Activated T-helper 2 cell treated with anti-CD3 and anti-CD28 coated beads, Interferon-gamma antibody, Interleukin-2, Interleukin-4, amounts not matched to agents 10 μg/mL and 5 μg/mL and 100 μg/mL, durations not matched to agents 14 hours and 24 hours and 36 hours (primary cell): ENCODE results near the gene SDK2. TPM values are rescaled to one million over a fixed set of nuclear protein-coding genes. Genes with fewer than 3 reads are reported as not detected.

ENCODE experiments used
- DNase-seq: peaks from one replicate; pipeline ENCODE4 v3.0.0; 2021; ENCODE audit warnings: low spot score
- H3K27ac Mint-ChIP-seq: one replicate; pipeline ENCODE4 v1.8.0; 2021; ENCODE audit warnings: mixed read lengths
- H3K27me3 Mint-ChIP-seq: one replicate; pipeline ENCODE4 v1.8.0; 2021; ENCODE audit warnings: low read depth, mixed read lengths
- H3K36me3 Mint-ChIP-seq: one replicate; pipeline ENCODE4 v1.8.0; 2021; ENCODE audit warnings: low read depth, mixed read lengths
- H3K4me1 Mint-ChIP-seq: one replicate; pipeline ENCODE4 v1.8.0; 2021; ENCODE audit warnings: low read depth, mixed read lengths
- H3K4me3 Mint-ChIP-seq: one replicate; pipeline ENCODE4 v1.8.0; 2021; ENCODE audit warnings: low read depth, mild to moderate bottlenecking, moderate library complexity, mixed read lengths
- H3K9me3 Mint-ChIP-seq: one replicate; pipeline ENCODE4 v1.8.0; 2021; ENCODE audit warnings: mixed read lengths
- intact Hi-C: fragments of 100-400 bp; cut with micrococcal nuclease; formaldehyde crosslinking; loops from one replicate; pipeline ENCODE4 v1.15.1; 2023
- total RNA-seq: library from RNA; stranded (reverse); gene quantifications from 2 replicates; pipeline ENCODE4 v1.2.3, GENCODE V29; 2022

SDK2 gene
- total RNA-seq, 1 donor from 2014 or later = 0.07 TPM

- intact Hi-C loops = no loop called here
- Mint-ChIP-seq H3K27ac (no peak overlapping the region), H3K27me3 (peaks cover 7% of the 10 kb centered on the region), H3K4me3 (no peak overlapping the region), H3K9me3 (peaks cover 6% of the 10 kb centered on the region), H3K36me3 (no peaks in the 10 kb centered on the region), H3K4me1 (no peaks in the 10 kb centered on the region)
- no peak for DNase-seq
These were observed 20.4 kb downstream of the SDK2 start for GRCh38 chr17:73623818-73624217.

GRCh38 chr17:73623247-73623646 is 21.0 kb downstream of the SDK2 start:
- peaks cover 6% of the 10 kb centered on the region for H3K9me3 Mint-ChIP-seq
- no peak for DNase-seq
- H3K27me3 Mint-ChIP-seq = peaks cover 7% of the 10 kb centered on the region
- H3K4me3 Mint-ChIP-seq = no peak overlapping the region
- H3K27ac Mint-ChIP-seq = no peak overlapping the region
- intact Hi-C loops = no loop called here
- H3K36me3 Mint-ChIP-seq = no peaks in the 10 kb centered on the region
- H3K4me1 Mint-ChIP-seq = no peaks in the 10 kb centered on the region

GRCh38 chr17:73622381-73622780 is 21.9 kb downstream of the SDK2 start:
- intact Hi-C loops = no loop called here
- peaks cover 7% of the 10 kb centered on the region for H3K27me3 Mint-ChIP-seq
- H3K4me1 Mint-ChIP-seq = no peaks in the 10 kb centered on the region
- peaks cover 6% of the 10 kb centered on the region for H3K9me3 Mint-ChIP-seq
- H3K36me3 Mint-ChIP-seq = no peaks in the 10 kb centered on the region
- no peak overlapping the region for H3K4me3 Mint-ChIP-seq
- H3K27ac Mint-ChIP-seq = no peak overlapping the region
- no peak for DNase-seq

- Mint-ChIP-seq H3K4me1 (no peaks in the 10 kb centered on the region), H3K9me3 (peaks cover 6% of the 10 kb centered on the region), H3K36me3 (no peaks in the 10 kb centered on the region), H3K27ac (no peak overlapping the region), H3K4me3 (no peak overlapping the region), H3K27me3 (peaks cover 7% of the 10 kb centered on the region)
- DNase-seq = no peak
- intact Hi-C loops = no loop called here
These were observed 22.6 kb downstream of the SDK2 start for GRCh38 chr17:73621685-73622084.

- intact Hi-C loops = no loop called here
- Mint-ChIP-seq H3K4me1 (no peaks in the 10 kb centered on the region), H3K4me3 (no peak overlapping the region), H3K36me3 (no peaks in the 10 kb centered on the region), H3K9me3 (peaks cover 6% of the 10 kb centered on the region), H3K27me3 (peaks cover 7% of the 10 kb centered on the region), H3K27ac (no peak overlapping the region)
- DNase-seq = no peak
These were observed 23.8 kb downstream of the SDK2 start for GRCh38 chr17:73620414-73620813.

- Mint-ChIP-seq H3K9me3 (peaks cover 6% of the 10 kb centered on the region), H3K4me3 (no peak overlapping the region), H3K36me3 (no peaks in the 10 kb centered on the region), H3K27me3 (peaks cover 7% of the 10 kb centered on the region), H3K4me1 (no peaks in the 10 kb centered on the region), H3K27ac (no peak overlapping the region)
- intact Hi-C loops = no loop called here
- no peak for DNase-seq
These were observed 26.7 kb downstream of the SDK2 start for GRCh38 chr17:73617501-73617900.

GRCh38 chr17:73616873-73617404 is 27.3 kb downstream of the SDK2 start:
- no peak overlapping the region for H3K27ac Mint-ChIP-seq

GRCh38 chr17:73616120-73616872 is 27.9 kb downstream of the SDK2 start:
- no peak overlapping the region for H3K4me3 Mint-ChIP-seq
- H3K27me3 Mint-ChIP-seq = peaks cover 7% of the 10 kb centered on the region
- intact Hi-C loops = no loop called here
- DNase-seq = no peak
- no peaks in the 10 kb centered on the region for H3K4me1 Mint-ChIP-seq
- H3K9me3 Mint-ChIP-seq = peaks cover 6% of the 10 kb centered on the region
- no peaks in the 10 kb centered on the region for H3K36me3 Mint-ChIP-seq
- H3K27ac Mint-ChIP-seq = no peak overlapping the region

More at GRCh38 chr17:73616873-73617404, 27.3 kb downstream of the SDK2 start:
- Mint-ChIP-seq H3K9me3 (peaks cover 6% of the 10 kb centered on the region), H3K36me3 (no peaks in the 10 kb centered on the region), H3K4me1 (no peaks in the 10 kb centered on the region), H3K4me3 (no peak overlapping the region), H3K27me3 (peaks cover 7% of the 10 kb centered on the region)
- DNase-seq = no peak
- intact Hi-C loops = no loop called here

GRCh38 chr17:73614256-73614655 is 30.0 kb downstream of the SDK2 start:
- H3K27ac Mint-ChIP-seq = no peak overlapping the region
- H3K36me3 Mint-ChIP-seq = no peaks in the 10 kb centered on the region
- intact Hi-C loops = no loop called here
- H3K4me3 Mint-ChIP-seq = no peak overlapping the region
- H3K9me3 Mint-ChIP-seq = peaks cover 3% of the 10 kb centered on the region
- no peak for DNase-seq
- H3K4me1 Mint-ChIP-seq = no peaks in the 10 kb centered on the region
- H3K27me3 Mint-ChIP-seq = peaks cover 2% of the 10 kb centered on the region

GRCh38 chr17:73613271-73614233 is 30.7 kb downstream of the SDK2 start:
- Mint-ChIP-seq H3K4me1 (no peaks in the 10 kb centered on the region), H3K36me3 (no peaks in the 10 kb centered on the region), H3K9me3 (no peaks in the 10 kb centered on the region), H3K27ac (no peak overlapping the region), H3K4me3 (no peak overlapping the region), H3K27me3 (peaks cover 1% of the 10 kb centered on the region)
- DNase-seq = no peak
- intact Hi-C loops = no loop called here

GRCh38 chr17:73612031-73612472 is 32.2 kb downstream of the SDK2 start:
- Mint-ChIP-seq H3K27ac (no peak overlapping the region), H3K27me3 (peaks cover 1% of the 10 kb centered on the region), H3K36me3 (no peaks in the 10 kb centered on the region), H3K4me1 (no peaks in the 10 kb centered on the region), H3K4me3 (no peak overlapping the region), H3K9me3 (no peaks in the 10 kb centered on the region)
- intact Hi-C loops = no loop called here
- no peak for DNase-seq

- Mint-ChIP-seq H3K4me3 (no peak overlapping the region), H3K4me1 (no peaks in the 10 kb centered on the region), H3K9me3 (no peaks in the 10 kb centered on the region), H3K36me3 (no peaks in the 10 kb centered on the region), H3K27me3 (peaks cover 1% of the 10 kb centered on the region), H3K27ac (no peak overlapping the region)
- DNase-seq = no peak
- intact Hi-C loops = no loop called here
These were observed 32.6 kb downstream of the SDK2 start for GRCh38 chr17:73611630-73612029.
